ENCODE data around the gene MFN2. TPM values are rescaled to one million over a fixed set of nuclear protein-coding genes. Genes with fewer than 3 reads are reported as not detected.
A peak's percentile ranks its signal among the peaks of the same experiment; 100 is the strongest.

Gene MFN2
- total RNA-seq, 1 donor from 2014 or later = 78.9 TPM

DNA sequence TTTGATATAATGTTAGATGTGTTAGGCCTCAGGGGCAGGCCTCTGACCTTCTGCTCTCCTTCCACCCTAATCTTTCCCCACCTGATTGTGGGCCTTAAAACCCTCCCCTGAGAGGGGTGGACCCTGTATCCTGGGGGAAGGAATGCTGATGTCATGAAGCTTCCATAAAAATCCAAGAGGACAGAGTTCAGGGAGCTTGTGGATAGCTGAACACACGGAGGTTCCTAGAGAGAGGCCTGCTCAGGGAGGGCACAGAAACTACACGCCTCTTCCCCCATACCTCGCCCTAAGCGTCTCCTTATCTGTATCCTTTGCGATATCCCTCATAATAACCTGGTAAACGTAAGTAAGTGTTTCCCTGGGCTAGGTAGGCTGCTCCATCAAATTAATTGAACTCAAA lies 4.3 kb downstream of the MFN2 start:
- peaks cover 7% of the 10 kb centered on the region for H3K36me3 Mint-ChIP-seq (ENCODE audit: low read depth)
- TF ChIP-seq, protein P1, sequence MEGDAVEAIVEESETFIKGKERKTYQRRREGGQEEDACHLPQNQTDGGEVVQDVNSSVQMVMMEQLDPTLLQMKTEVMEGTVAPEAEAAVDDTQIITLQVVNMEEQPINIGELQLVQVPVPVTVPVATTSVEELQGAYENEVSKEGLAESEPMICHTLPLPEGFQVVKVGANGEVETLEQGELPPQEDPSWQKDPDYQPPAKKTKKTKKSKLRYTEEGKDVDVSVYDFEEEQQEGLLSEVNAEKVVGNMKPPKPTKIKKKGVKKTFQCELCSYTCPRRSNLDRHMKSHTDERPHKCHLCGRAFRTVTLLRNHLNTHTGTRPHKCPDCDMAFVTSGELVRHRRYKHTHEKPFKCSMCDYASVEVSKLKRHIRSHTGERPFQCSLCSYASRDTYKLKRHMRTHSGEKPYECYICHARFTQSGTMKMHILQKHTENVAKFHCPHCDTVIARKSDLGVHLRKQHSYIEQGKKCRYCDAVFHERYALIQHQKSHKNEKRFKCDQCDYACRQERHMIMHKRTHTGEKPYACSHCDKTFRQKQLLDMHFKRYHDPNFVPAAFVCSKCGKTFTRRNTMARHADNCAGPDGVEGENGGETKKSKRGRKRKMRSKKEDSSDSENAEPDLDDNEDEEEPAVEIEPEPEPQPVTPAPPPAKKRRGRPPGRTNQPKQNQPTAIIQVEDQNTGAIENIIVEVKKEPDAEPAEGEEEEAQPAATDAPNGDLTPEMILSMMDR (conservative IDR thresholded peaks at IDR 0.05) = no peak
- H3K4me1 Mint-ChIP-seq = peaks cover 20% of the 10 kb centered on the region

DNA sequence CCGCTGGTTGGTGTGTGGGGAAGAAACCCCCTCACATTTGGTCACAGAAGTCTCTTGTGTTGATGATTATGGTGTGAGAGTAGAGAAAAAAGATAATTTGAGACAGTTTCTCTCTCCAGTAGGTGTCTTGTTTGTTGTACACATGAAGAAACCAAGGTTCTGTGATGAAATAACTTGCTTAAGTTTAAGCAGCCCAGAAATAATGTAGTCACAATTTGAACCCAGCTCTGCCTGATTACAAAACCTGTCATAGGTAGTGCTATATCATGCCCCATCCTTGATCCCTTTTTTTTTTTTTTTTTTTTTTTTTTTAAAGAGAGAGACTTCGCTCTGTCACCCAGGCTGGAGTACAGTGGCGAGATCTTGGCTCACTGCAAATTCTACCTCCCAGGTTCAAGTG lies 4.9 kb downstream of the MFN2 start:
- H3K27ac Mint-ChIP-seq (ENCODE audit: unreplicated experiment) = no peak overlapping the region
- H3K9me3 Mint-ChIP-seq = no peaks in the 10 kb centered on the region
- H3K36me3 Mint-ChIP-seq (ENCODE audit: low read depth) = peaks cover 7% of the 10 kb centered on the region
- no peaks in the 10 kb centered on the region for H3K27me3 Mint-ChIP-seq (ENCODE audit: low read depth)
- TF ChIP-seq, protein P1 (conservative IDR thresholded peaks at IDR 0.05) = no peak
- no peak for DNase-seq (ENCODE audit: low read depth, low spot score)
- no peak overlapping the region for H3K4me3 Mint-ChIP-seq
- peaks cover 17% of the 10 kb centered on the region for H3K4me1 Mint-ChIP-seq

More for the DNA sequence above, 4.3 kb downstream of the MFN2 start:
- Mint-ChIP-seq H3K4me3 (peak overlapping the region; percentile 33), H3K27ac (ENCODE audit: unreplicated experiment) (no peak overlapping the region), H3K9me3 (no peaks in the 10 kb centered on the region), H3K27me3 (ENCODE audit: low read depth) (no peaks in the 10 kb centered on the region)
- no peak for DNase-seq (ENCODE audit: low read depth, low spot score)

DNA sequence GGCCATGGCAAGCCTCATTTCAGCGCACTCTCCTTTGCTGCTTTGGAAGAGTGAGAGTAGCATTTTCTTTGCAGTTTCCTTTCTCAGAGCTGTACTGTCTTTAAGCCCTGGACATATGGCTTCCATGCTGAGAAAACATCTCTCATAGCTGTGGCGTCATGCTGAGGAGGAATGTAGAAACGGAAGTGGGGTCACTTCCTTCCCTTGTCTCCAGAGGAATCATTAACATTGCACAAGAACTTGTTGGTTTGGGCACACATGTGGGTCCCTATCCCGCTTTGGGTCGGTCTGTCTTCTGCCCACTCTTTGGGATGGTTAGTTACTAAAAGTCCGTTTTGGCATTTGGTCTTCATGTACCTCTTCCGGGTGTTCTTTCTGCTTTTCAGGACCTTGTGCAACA lies 5.6 kb downstream of the MFN2 start:
- TF ChIP-seq, protein P1 (conservative IDR thresholded peaks at IDR 0.05) = no peak
- DNase-seq (ENCODE audit: low read depth, low spot score) = no peak
- Mint-ChIP-seq H3K27me3 (ENCODE audit: low read depth) (no peaks in the 10 kb centered on the region), H3K4me1 (peaks cover 14% of the 10 kb centered on the region), H3K9me3 (no peaks in the 10 kb centered on the region), H3K4me3 (no peak overlapping the region), H3K36me3 (ENCODE audit: low read depth) (peaks cover 12% of the 10 kb centered on the region), H3K27ac (ENCODE audit: unreplicated experiment) (no peak overlapping the region)

DNA sequence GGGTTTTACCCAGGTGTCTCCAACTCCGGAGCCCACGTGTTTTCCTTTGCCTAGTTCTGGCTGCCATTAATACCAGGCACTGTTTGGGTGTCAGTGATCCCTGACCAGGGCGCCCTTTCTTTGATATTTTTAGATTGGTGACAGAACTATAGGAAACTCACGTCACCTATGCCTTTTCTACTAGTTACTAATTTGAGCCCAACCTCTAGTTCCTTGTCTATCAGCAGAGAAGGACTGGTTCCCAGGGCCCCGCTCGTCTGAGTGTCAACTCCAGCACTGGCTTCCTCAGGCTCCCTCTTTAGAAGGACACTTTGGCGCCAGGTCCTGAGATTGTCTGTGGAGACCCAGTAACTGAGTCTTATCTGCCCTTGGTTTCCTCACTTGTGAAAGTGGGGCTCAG lies 9.4 kb downstream of the MFN2 start:
- Mint-ChIP-seq H3K9me3 (no peaks in the 10 kb centered on the region), H3K4me3 (no peak overlapping the region), H3K27ac (ENCODE audit: unreplicated experiment) (no peak overlapping the region), H3K36me3 (ENCODE audit: low read depth) (peaks cover 24% of the 10 kb centered on the region), H3K27me3 (ENCODE audit: low read depth) (no peaks in the 10 kb centered on the region), H3K4me1 (no peaks in the 10 kb centered on the region)
- TF ChIP-seq, protein P1 (conservative IDR thresholded peaks at IDR 0.05) = no peak
- no peak for DNase-seq (ENCODE audit: low read depth, low spot score)

DNA sequence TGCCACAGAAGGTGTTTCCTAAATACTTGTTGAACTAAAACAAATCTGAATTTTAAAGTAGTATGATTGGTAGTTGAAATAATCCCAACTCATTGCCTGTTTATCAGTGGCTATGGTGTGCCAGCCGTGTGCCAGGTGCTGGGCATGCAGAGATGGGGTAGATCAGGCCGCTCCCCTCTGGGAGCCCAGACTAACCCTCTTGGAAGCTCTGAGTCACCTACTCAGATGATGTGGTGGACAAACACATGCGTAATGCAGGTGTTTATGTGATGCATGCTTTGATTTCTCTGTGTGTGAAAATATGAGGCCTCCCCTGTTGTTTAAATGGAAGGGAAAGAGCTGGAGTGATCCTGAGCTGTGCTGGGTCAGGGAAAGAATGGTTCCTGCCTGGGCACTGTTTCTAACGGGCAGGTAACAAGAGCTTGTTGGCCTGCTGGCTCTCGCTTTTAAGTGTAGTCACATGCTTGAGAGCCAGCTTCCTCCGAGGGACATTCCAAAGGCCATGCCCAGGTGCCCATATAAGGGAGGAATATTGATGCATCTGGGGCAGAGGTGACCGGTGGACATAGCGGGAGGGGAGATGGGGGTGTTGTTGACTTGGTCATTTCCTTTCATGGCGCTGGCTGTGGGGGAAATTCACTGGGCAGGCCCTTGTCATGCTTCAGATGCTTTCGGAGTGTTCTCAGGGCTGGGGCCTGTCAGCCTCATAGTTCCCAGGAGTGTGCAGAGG lies 10.2 kb downstream of the MFN2 start:
- Mint-ChIP-seq H3K27ac (ENCODE audit: unreplicated experiment) (no peak overlapping the region), H3K36me3 (ENCODE audit: low read depth) (peaks cover 24% of the 10 kb centered on the region), H3K9me3 (no peaks in the 10 kb centered on the region), H3K27me3 (ENCODE audit: low read depth) (no peaks in the 10 kb centered on the region), H3K4me3 (no peak overlapping the region), H3K4me1 (no peaks in the 10 kb centered on the region)
- TF ChIP-seq, protein P1 (conservative IDR thresholded peaks at IDR 0.05) = no peak
- no peak for DNase-seq (ENCODE audit: low read depth, low spot score)
